CD4-positive, alpha-beta T cell treated with Interferon gamma for 1 hour (primary cell): Measurements from ENCODE around the gene PITPNM3.

Experiments
- DNase-seq: peaks from one replicate; pipeline ENCODE4 v3.0.0-alpha.2; 2020

The PITPNM3 gene

DNA sequence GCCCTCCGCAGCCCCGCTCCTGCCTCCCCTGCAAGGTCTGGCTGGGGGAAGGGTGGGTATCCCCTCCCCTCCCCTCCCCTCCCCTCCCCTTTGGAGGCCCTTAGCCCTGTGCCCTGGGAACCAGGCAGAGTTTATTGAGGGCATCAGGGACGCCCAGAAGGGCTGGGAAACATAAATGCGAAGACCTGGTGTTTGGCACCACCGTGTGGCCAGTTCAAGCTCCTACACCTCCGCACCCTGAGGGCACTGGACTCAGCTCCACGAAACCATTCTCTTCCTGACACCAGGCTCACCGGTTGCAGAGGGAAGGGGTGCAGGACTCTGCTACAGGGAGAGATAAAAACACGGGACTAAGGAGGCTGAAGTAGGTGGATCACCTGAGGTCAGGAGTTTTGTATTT, 120.4 kb downstream of the PITPNM3 start:
- DNase-seq, result peak; percentile 57

GRCh38 chr17:6435051-6435450, 121.3 kb downstream of the PITPNM3 start, which contains the start of gene AIPL1:
AIPL1 (minus strand) TSS chr17:6435121; CDS start chr17:6435104, 17 bp downstream.
- no peak for DNase-seq

DNA sequence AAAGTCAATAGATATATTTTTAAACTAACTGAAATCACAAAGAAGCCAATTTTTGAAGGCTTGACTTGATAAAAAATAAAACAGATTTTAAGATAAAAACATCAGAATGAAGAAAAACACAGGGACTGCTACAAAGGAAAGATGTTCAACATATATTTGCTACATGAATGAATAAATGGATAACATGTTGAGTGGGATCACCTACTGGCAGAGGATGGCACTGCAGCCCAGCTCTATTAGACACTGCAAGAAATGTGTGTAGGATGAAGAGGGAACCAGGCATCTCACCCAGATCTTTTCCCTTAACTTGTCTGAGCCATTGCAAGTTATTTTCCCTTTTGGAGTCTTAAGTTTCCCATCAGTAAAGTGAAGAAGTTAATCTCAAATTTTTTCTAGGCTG, 125.6 kb downstream of the PITPNM3 start:
- DNase-seq, result no peak

DNA sequence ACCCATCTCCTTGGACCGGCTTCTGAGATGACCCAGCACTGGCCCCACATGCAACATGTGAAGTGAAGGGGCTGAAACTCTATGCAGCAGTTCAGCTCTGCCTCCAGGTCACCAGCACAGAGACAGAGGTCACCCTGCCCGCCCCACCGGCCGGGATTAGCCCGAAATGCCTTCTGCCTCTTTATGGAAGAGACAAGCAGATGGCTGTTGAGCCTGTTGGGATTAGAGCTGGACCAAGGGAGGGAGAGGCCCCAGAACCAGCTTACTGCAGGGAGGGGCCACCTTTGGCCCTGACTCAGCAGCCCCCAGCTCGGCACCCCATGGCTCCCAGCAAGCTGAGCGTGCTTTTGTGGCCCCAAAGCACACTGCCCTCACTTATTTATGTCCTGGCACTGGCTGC, 127.1 kb downstream of the PITPNM3 start:
- no peak for DNase-seq

DNA sequence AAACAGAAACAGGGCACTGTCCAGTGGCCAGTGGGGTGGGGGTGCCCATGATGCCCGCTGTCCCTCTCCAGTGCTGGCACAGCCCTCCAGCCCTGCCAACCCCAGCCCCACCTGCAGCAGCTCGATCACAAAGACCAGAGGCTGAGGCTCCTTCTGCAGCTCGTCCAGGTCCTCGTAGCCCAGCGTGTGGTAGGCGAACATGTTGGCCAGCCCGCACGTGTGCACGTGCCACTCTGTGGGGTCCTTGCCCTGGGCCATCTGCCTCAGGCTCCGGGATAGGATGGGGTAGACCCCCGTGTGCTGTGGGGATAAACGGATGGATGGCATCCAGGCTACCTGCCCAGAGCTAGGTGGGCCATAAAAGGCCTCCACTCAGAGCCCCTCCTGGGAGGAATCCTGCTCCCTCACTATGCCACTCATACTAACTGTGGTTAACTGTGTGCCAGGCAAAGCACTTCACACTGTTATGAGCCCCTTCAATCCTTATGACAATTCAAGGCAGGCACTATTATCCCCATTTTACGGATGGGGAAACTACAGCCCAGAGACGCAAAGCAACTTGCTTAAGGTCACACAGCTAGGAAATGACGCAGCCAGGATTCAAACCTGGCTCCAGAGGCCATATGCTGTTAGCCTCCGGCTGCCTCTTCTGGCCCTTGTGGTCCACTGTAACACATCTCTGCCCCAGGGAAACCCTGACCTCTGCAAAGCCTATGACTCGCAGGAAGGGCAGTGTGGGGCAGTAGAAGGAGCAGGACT, 128.0 kb downstream of the PITPNM3 start:
- DNase-seq, result no peak

GRCh38 chr17:6427279-6427781, 129.0 kb downstream of the PITPNM3 start:
- peak; percentile 18 for DNase-seq

- no peak for DNase-seq
These were observed 129.8 kb downstream of the PITPNM3 start for GRCh38 chr17:6426356-6427101.

DNA sequence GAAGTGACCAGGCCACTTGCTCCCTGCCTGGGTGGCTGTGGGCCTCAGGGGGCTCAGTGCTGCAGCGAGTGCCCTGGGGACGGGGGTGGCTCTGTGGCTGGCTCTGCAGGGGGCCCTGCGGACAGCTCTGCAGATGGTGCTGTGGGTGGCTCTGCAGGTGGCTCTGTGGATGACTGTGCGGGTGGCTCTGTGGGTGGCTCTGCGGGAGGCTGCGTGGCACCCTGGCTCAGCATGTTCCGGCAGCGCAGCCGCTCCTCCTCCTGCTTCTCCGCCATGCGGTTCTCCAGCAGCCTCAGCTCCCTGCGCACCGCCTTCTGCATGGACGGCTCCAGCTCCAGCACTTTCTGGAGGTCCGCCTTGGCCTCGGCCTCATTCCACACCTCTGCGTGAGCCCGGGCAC, 130.9 kb downstream of the PITPNM3 start:
- DNase-seq, result no peak

GRCh38 chr17:6423931-6424330, 132.4 kb downstream of the PITPNM3 start:
- DNase-seq, result no peak

DNA sequence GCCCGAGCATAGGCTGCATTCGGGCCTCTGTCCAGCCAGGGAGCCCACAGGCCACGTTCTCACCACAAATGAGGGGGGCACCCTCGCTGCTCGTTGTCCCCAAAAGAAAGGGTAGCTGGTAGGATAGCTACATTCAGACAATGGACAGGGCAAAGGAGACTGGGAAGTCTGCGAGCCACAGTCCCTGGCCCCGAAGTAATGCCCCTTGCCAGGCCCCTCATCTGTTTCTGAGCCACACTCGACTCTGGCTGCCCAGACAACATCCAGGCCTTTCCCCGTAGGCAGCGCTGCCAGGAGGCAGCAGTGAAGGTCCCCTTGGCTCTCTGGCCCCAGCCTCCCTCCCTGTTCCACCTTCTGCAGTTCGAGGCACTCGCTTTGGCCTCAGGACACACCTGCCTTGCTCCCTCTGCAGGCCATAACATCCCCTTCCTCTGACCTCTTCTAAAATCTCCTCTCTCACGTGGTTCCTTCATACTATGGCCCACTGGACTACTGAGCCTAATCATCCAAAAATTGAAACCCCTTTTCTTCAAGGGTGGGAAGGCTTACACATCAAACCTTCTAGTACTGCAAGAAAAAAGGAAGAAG, 133.6 kb downstream of the PITPNM3 start:
- no peak for DNase-seq

DNA sequence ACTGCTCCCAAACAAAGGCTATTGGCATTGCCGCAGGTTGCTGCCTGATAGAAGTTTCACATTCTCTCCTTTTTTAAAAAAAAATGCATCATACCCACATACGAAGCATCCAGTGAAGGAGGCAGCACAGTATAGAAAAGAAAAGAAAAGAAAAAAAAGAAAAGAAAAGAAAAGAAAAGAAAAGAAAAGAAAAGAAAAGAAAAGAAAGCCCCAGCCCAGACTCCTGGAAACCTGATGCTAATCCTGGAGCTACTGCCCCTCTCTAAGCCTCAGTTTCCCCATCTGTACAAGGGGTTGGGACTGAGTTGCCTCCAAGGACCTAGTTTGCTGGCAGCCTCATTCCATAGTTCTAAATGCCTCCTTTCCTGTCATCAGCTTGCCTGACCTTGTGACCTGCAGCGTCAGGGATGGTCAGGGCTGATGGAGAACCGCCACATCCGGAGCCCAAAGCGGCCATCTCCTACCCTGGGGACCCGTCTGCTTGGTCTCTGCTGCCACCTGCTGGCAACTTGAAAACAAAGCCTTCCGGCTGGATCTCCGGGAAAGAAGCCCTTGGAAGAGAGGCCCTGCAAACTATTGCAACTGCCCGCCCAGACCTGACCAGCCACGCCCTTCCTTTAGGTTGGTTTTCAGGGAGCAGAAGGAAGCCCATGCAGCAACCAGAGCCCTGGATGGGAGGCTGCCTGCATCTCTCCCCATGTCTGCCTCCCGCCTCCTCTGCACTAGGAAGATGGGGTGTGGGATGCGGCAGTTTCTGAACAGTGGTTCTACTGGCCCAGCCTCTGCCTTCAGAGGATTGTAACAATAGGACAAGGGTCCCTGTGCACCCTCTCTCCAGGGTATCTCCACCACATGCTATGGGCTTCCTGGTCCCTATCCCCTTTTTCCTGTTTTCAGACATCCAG, 134.4 kb downstream of the PITPNM3 start:
- peak; percentile 72 for DNase-seq

DNA sequence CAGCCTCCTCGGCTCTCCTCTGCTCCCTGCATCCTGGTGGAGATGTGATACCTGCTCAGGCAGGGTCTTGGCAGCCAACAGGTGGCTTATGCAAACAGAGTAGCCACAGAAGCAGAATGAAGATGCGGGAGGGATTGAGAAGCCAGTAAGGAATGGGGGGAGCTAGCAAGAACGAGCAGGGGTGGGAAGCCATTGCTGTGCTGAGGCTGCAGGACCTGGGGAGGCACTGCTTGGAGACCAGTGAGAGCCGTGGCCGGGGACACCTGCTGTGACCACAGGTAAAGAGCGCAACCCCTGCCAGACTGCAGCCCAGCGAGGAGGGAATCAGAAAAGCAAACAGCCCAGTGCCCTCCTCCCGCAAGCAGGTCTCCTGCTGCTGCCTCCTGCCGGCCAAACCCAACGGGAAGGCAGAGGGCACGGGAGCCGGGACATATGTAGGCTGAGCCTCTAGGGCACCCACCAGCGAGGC, 136.1 kb downstream of the PITPNM3 start:
- DNase-seq, result peak; percentile 13

DNA sequence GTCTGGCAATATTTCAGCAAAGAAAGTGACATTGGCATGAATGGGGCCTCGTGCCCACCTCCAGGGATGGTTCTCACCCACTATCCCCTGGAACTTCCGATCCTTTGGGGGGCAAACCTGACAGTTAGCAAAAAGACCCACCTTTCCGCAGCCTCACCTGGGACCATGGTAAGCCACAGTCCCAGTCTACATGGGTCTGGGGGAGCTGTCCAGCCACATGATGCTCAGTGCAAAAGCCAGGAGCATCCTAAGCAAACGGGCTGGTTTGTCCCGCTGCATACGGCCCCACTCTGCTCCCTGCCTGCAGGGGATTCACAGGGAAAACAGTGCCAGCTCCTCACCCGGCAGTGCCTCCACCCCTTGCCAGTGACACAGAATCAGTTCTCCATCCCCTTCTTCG, 140.7 kb downstream of the PITPNM3 start:
- DNase-seq, result no peak

DNA sequence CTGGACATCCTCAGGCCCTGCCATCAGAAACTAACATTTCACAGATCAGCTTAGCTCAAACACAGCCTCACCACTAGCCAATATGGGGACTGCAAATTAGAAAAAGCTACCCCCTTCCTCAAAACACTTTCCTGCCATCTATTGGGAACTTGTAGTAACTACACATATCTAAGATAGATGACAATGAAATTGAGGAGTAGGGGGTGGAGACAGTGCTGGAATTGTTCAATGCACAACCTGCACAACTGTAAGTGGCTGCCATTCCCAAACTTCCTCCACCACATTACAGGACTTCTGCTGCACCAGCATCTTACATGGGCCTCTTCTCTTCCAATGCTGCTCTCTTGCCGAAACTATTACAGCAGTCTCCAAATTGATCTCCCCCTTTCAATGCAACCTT, 143.3 kb downstream of the PITPNM3 start:
- no peak for DNase-seq

GRCh38 chr17:6408735-6409134, 147.6 kb downstream of the PITPNM3 start:
- DNase-seq, result no peak

GRCh38 chr17:6408276-6408675, 148.1 kb downstream of the PITPNM3 start:
- DNase-seq, result no peak

- no peak for DNase-seq
These were observed 154.1 kb downstream of the PITPNM3 start for GRCh38 chr17:6402258-6402657.
